Urothelium cell line (cell line): ENCODE data around the gene OSBPL8.

Experiments
- DNase-seq: peaks from one replicate; pipeline ENCODE4 v3.0.0; 2011; ENCODE audit warnings: low spot score, mixed read lengths
- FAIRE-seq: peaks from 2 replicates; lab custom pipeline; 2011; peaks lifted over from hg19 to GRCh38; lab: Jason Lieb, UNC

The OSBPL8 gene, protein sequence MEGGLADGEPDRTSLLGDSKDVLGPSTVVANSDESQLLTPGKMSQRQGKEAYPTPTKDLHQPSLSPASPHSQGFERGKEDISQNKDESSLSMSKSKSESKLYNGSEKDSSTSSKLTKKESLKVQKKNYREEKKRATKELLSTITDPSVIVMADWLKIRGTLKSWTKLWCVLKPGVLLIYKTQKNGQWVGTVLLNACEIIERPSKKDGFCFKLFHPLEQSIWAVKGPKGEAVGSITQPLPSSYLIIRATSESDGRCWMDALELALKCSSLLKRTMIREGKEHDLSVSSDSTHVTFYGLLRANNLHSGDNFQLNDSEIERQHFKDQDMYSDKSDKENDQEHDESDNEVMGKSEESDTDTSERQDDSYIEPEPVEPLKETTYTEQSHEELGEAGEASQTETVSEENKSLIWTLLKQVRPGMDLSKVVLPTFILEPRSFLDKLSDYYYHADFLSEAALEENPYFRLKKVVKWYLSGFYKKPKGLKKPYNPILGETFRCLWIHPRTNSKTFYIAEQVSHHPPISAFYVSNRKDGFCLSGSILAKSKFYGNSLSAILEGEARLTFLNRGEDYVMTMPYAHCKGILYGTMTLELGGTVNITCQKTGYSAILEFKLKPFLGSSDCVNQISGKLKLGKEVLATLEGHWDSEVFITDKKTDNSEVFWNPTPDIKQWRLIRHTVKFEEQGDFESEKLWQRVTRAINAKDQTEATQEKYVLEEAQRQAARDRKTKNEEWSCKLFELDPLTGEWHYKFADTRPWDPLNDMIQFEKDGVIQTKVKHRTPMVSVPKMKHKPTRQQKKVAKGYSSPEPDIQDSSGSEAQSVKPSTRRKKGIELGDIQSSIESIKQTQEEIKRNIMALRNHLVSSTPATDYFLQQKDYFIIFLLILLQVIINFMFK

DNA sequence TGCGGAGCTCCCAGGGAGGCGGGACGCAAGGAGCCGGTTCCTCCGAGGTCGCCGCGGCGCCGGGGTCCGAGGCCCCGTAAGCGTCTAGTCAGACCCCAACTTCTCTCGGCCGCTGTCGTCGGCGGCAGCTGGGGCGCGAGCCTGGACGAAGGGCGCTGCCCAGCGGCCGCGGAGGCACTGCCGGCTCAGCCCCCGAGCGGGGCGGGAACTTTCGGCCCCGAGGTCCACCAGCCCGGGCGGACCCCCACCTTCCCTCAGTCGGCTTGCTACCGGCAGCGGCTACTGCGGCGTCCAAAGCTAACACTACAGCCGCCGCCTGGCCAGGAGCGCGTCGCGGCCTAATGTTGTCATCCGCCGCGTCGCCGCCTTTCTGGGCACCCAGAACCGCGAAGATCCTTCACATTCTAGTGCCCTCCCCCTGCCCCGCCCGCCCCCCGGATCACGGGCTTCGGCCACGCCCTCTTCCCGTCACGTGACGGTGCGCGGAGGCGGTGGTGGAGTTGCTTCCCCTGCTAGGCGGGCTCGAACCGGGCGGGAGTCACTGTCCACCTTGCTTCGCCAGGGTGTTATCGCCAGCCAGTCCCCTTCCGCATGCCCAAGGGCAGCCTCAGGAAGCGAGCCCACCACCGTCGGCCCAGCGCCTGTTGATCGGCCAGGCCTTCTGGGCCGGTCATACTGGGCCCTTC, at the start of gene OSBPL8:
Gene OSBPL8, minus strand, starts transcription at position 372 of the 686 bp plus-strand sequence. CDS start 72,220 bp downstream, outside the sequence.
- FAIRE-seq (no peak), DNase-seq (peak; percentile 91)

DNA sequence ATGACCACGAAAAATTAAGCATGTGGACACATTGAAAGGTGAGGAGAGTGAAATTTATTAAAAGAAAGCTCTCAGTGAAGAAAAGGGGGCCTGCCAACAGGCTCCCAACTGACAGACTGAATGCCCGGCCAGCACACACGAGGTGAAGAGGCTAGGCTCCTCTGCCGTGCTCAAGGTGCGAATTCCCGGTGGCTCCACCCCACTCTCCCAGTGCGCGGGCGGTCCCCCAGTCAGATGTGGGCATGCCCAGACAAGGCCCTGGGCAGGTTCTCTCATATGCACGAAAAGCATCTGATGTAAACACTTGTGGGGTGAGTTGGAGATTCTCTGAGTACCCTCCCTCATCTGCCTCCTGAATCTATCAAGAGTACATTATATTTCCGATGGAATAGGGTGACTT, 48.5 kb upstream of the OSBPL8 start:
- FAIRE-seq (no peak), DNase-seq (no peak)

DNA sequence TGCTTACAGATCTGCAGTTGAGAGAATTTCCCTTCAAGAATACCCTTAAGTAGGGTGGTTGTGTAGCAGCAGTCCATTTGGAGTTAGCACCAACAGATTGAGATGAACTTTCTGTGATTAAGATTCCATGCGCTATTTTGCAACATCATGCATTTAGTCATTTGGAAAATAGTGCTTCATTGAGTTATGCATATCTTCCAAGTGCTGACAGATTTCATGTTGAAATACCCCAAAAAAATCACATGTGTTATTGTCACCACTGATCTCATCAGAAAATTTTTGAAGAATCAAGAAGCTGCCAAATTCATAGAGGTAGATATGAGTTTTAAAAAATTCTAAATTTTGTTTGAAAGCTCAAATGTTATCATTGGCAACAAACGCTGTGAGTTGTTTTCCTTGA, 35.5 kb upstream of the OSBPL8 start:
- DNase-seq: no peak
- no peak for FAIRE-seq

DNA sequence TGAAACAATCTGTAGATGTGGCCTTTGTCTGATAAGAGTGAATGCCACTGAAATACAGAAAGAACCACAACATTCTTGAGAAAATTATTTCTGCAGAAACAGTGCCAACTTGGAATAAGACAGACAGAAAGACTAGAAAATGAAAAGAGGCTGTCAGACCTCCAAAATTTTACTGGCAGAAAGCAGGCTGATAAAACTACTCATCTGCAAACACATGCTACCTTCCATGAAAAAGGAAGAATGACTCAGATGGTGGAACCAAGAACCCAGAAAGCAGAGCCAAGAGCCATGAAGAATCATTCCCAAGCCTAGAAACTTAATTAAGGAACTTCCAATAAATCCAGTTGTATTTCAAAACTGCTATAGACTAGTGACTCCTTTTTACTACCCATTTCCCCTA, 31.9 kb upstream of the OSBPL8 start:
- DNase-seq: no peak

DNA sequence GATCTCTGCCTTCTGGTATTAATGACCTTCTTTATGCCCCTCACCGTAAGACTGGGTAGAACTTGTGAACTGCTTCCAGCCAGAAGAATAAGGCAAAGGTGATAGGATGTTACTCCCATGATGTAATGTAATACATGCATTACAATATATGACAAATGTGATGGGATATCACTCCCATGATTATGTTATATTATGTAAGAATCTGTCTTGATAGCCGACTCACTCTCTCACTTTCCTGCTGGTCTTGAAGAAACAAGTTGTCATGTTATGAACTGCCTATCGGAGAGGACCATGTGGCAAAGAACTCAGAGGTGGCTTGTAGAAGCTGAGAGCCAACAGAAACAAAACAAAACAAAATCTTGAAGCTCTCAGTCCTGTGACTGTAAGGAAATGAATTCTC, 30.6 kb upstream of the OSBPL8 start:
- no peak for DNase-seq
- no peak for FAIRE-seq

More for the DNA sequence above, 31.9 kb upstream of the OSBPL8 start:
- no peak for FAIRE-seq

DNA sequence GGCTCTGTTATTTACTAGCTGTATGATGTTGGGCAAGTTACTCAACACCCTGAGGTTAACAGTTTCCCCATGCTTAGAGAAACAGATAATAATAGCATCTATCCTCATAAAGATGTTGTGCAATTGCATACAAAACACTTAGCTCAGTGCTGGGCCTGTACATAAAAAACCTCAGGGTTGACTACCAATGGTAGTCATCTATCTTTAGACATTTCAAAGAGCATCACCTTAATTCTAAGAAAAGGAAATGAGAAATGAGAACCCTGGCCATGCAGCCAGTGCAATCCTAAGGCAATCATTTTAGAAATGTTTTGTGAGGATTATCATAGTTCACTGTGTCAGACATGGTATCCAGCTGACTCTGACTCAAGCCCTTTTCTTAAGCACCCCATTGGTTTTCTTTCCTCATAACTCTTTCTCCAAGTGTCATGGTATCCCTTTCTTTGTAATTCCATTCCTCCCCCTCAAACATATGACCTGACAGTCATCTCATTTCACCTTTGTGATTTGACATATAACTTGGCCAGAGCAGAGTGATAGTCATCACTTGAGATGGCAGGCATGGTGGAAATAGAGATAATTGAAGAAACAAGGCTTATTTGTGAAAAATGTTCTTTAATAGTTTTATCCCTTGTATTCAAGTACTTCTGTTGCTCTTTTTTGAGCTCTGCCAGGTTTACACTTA, 29.5 kb upstream of the OSBPL8 start:
- DNase-seq (no peak), FAIRE-seq (no peak)

DNA sequence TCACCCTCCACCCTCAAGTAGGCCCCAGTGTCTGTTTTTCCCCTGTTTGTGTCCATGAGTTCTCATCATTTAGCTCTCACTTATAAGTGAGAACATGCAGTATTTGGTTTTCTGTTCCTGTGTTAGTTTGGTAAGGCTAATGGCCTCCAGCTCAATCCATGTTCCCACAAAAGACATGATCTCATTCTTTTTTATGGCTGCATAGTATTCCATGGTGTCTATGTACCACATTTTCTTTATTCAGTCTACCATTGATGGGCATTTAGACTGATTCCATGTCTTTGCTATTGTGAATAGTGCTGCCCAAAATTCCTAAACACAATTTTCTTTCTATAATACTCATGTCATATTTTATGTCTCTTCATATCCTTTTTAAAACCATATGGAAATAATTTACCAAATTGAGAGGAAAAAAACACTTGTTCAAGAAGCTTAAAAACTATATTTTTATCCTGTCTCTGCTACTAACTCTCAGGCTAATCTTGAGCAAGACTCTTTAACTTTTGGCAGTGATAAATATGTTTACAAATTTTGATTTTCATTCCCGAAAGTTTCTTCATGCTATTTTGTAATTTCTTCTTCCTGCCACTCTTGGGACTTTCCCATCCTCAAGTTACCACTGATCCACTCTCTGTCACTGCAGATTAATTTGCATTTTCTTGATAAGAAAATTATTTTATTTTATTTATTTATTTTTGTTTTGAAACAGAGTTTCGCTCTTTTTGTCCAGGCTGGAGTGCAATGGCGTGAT, 28.0 kb upstream of the OSBPL8 start:
- DNase-seq: no peak

DNA sequence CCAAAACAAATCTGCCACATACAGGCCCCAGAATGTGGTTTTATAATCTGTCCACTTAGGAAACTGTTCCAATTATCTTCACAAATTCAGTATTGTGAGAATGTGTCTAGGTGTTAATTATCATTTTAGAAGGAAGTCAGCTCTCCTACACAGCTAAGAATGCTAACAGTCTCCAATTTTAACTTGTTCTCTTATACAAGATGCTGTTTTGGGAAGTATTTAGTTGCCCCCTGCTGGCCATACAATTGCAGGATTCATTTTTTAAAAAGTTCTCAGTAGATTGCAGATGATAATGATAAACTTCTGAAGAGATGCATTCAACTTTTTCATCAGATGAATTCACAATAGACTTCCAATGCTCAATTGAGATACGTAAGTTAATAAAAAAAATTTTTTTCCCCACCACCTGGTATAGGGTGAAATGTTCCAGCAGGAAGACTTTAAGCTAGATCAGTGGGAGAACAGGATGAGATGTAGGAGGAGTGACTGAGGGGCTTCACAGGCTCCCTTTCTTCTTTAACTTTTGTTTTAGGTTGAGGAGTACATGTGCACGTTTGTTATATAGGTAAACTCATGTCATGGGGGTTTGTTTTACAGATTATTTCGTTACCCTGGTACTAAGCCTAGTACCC, 27.3 kb upstream of the OSBPL8 start:
- FAIRE-seq: no peak
- DNase-seq: peak; percentile 6

More for the DNA sequence above, 28.0 kb upstream of the OSBPL8 start:
- FAIRE-seq: no peak

DNA sequence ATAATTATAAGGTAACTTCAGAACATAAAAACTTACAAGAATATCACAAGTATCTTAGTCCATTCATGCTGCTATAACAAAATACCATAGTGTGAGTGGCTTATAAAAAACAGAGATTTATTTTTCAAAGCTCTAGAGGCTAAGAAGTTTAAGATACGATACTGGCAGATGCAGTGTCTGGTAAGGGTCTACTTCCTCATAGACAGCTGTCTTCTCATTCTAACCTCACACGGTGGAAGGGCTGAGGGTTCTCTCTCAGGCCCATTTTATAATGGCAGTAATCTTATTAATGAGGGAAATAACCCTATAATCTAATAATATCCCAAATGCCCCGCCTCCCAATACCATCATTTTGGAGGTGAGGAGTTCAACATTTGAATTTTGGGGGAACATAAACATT, 23.7 kb upstream of the OSBPL8 start:
- DNase-seq: no peak
- FAIRE-seq: no peak

DNA sequence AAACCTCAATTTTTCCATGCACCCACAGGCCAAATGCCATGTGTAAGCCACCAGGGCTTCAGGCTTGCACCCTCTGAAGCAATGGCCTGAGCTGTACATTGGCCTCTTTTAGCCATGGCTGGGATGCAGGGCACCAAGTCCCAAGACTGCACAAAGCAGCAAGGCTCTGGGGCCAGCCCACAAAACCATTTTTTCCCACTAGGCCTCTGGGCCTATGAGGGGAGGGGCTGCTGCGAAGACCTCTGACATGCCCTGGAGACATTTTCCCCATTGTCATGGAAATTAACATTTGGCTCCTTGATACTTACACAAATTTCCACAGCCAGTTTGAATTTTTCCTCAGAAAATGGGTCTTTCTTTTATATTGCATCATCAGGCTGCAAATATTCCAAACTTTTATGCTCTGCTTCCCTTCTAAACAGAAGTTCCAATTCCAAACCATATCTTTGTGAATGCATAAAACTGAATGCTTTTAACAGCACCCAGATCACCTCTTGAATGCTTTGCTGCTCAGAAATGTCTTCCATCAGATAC, 14.3 kb upstream of the OSBPL8 start:
- FAIRE-seq: no peak

DNA sequence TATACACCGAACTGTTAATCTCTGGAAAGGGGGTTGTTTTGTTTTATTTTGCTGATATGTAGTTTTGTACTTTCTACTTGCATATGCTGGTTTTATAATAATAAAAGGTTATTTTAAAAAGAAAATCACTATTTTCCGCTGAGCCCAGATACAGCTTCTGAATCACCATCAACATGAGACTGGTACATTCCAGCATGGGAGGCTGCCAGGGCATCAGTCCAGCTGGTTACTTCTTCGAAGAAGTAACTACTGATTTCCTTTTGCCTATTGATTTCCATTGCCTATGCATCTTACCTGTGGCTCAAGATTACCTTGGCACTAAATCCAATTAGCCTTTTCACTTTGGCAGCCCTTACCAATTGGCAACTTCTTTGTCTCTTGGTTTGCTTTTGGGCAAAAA, 11.7 kb upstream of the OSBPL8 start:
- no peak for FAIRE-seq

More for the DNA sequence above, 14.3 kb upstream of the OSBPL8 start:
- DNase-seq: no peak

DNA sequence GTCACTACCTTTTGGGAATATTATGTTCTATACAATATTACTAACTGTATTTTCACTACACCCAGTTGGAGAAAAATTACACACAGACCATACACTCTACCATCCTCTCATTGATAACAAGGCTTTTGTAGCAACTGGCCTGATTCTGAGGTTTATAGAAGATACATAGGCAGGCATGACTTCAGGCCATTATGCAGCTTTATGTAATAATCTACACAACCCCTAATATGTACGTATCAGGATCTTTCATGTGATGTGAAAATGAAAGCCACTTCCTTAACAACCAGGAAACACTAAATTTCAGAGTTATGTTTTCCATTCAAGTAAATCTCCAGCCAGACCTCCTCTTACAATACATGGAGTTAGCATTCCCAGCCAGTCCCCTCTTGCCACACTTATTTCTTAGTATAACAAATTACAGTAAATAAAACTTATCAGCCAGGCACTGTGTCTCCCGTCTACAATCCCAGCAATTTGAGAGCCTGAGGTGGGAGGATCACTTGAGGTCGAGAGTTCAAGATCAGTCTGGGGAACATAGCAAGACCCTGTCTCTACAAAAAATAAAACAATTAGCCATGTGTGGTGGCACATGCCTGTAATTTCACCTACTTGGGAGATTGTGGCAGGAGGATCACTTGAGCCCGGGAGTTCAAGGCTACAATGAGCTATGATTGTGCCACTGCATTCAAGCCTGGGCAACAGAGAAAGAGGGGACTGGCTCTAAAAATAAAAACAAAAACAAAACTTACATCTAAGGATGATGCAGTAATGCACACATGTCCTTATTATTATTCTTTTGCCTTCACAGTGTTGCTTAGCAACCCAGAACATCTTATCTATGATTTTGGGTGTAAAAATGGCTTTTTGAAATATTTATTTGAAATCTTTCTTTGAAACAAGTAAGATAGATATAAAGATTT, 10.4 kb upstream of the OSBPL8 start:
- FAIRE-seq: no peak
- no peak for DNase-seq

More for the DNA sequence above, 11.7 kb upstream of the OSBPL8 start:
- DNase-seq: no peak

DNA sequence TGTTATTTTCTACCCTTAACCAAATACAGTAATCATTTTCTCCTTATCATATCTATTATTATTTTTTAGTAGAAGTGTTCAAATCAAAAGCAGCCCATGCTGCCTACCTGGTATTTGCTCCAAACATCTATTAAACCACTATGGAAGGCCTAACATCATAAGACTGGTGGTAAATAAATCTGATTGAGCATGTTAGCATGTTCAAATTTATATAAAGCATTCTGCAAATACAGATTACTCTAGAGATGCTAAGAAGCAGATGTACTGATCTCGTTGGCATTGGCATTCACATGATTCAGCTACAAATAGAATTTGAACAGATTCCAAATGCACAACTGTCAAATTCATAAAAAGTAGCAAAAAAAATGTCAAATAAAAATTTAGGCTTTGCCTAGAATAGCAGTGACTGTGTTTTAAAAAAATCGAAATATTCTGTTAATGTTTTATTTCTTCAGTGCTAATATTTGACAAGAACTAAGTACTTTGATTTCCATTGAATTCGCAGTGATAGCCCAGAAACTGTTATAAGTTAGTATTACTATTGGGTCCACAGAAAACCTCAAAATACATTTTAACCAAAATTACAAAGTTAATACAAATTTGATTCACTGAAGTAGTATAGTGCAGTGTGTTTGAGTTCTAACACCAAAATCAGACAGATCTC, 9.4 kb upstream of the OSBPL8 start:
- DNase-seq (no peak), FAIRE-seq (no peak)

DNA sequence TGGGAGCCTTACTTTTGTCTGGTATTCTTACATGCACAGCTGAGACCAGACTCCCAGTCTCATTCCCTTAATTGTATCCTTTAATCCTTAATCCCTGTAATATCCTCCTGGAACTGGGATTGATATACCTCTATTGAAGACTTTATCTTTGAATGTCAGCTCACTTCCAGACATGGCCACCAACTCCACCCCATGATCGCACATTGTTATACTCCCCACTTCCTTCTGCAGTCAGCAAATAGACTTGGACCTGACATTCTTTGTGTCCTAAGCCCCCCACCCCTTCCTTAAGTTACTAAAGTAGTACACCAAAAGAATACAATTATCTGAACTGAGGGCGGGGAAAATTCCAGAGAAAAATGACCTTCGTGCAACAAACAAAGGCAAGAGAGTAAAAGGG, 8.6 kb upstream of the OSBPL8 start:
- FAIRE-seq (no peak), DNase-seq (no peak)

DNA sequence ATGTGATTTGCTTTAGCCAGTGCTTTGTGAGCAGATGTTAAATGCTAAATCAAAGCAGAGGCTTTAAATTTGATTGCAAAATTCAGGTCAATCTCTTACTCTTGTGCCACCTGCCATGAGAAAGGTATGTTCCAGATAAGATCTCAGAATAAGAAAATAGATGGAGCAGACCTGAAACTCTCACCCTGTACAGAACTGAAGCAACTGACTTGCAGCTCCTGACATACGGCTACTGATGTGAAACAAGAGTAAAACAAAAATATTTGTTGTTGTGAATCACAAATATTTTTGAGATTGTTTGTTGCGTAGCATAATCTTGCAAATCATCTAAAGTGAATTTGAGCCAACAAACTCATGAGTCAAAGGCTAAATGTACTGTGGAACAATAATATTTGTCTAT, 3.5 kb upstream of the OSBPL8 start:
- no peak for FAIRE-seq
- no peak for DNase-seq

DNA sequence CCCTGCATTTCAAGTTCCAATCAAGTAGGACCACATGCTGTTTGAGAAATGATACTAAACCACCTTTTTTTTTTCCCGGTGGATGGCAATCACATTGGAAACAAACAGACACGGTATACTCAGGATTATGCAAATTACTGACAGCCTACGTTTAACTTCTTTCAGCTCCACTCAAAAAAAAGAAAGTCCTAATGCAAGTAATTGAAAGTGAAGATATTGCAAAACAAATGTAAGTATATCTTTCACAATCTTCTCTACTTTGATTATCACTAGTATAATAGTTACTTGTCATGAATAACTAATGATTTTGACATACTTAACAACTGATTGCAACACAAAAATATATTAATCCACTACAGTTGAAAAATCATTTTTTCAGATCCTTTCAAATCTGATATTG, 2.6 kb upstream of the OSBPL8 start:
- no peak for DNase-seq
- FAIRE-seq: no peak

DNA sequence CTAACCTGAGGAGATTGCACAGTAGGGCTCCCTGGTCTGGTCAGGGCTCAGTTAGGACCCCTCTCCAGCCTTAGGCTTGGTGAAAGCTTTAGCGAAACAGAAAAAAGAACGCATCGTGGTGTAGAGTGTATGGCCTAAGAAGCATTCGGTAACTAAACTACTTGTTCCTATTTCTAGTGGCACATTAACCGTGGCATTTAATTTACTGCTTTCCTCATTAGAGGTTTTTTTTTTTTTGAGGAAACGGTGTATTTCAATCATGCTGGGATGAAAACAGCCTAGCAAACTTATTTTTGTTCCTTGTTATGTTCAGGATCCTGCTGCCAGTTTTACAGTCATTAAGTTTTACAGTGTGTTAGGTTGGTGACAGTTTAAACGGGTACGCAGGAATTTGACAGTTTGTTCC, 518 bp upstream of the OSBPL8 start:
- FAIRE-seq: no peak
- DNase-seq: no peak
